H1 (cell line): Measurements from ENCODE around the gene CAT. TPM values are rescaled to one million over a fixed set of nuclear protein-coding genes. Genes with fewer than 3 reads are reported as not detected.

Experiments used
- CTCF ChIA-PET: fragments of 300-600 bp; sonication (Branson Sonifier 250); formaldehyde crosslinking; loops from one replicate; lab custom pipeline; 2021; ENCODE audit not compliant: partially characterized antibody; lab: Charles Lee
- POLR2A ChIA-PET: fragments of 300-600 bp; sonication (Branson Sonifier 250); formaldehyde crosslinking; loops from one replicate; lab custom pipeline; 2021; ENCODE audit warnings: inconsistent platforms; ENCODE audit not compliant: partially characterized antibody; lab: Charles Lee
- DNase-seq, 2 experiments: peaks; one replicate each; pipeline versions ENCODE4 v3.0.0 to v3.0.0-alpha.2; 2010 to 2022; ENCODE audit warnings: low spot score in 2 of 2, low read depth in 1 of 2, mixed read lengths in 1 of 2
- FAIRE-seq: peaks from 2 replicates; lab custom pipeline; 2011; peaks lifted over from hg19 to GRCh38; lab: Jason Lieb, UNC
- H2AFZ ChIP-seq: 2 replicates; pipeline ENCODE4 v1.8.1; 2012; ENCODE audit warnings: low read length, inconsistent platforms
- H2AK5ac ChIP-seq: 2 replicates; pipeline ENCODE4 v1.6.1; 2013; ENCODE audit warnings: low read depth, low read length
- H2BK120ac ChIP-seq: replicated peaks from 2 replicates; pipeline ENCODE3; 2013; ENCODE audit warnings: low read depth, low read length, inconsistent platforms
- H2BK12ac ChIP-seq: 2 replicates; pipeline ENCODE4 v1.6.1; 2013; ENCODE audit warnings: low read depth, low read length
- H2BK15ac ChIP-seq: 2 replicates; pipeline ENCODE4 v1.6.1; 2013; ENCODE audit warnings: low read length
- H2BK20ac ChIP-seq: 2 replicates; pipeline ENCODE4 v1.6.1; 2013; ENCODE audit warnings: low read length
- H2BK5ac ChIP-seq: 2 replicates; pipeline ENCODE4 v1.6.1; 2013; ENCODE audit warnings: low read depth, low read length
- H3K14ac ChIP-seq: 2 replicates; pipeline ENCODE4 v1.6.1; 2013; ENCODE audit warnings: inconsistent platforms; ENCODE audit not compliant: insufficient read length
- H3K18ac ChIP-seq: 2 replicates; pipeline ENCODE4 v1.6.1; 2013; ENCODE audit warnings: low read length; ENCODE audit errors: extremely low read depth
- H3K23ac ChIP-seq: 2 replicates; pipeline ENCODE4 v1.6.1; 2013; ENCODE audit warnings: inconsistent platforms; ENCODE audit not compliant: insufficient read length
- H3K23me2 ChIP-seq: 2 replicates; pipeline ENCODE4 v1.6.1; 2013; ENCODE audit warnings: low read depth, low read length
- H3K27ac ChIP-seq: 2 replicates; pipeline ENCODE4 v1.6.1; 2011; ENCODE audit warnings: low read depth, low read length, inconsistent platforms
- H3K27me3 ChIP-seq, 4 experiments: replicated peaks in 1 of 4; 1 replicate in 1 of 4; 2 replicates in 3 of 4; pipeline versions ENCODE4 v1.6.1 to v1.8.1; 2011 to 2013; ENCODE audit warnings: low read length in 3 of 4, mild to moderate bottlenecking in 3 of 4, inconsistent platforms in 2 of 4, mixed read lengths in 2 of 4, moderate library complexity in 1 of 4; ENCODE audit not compliant: control insufficient read depth in 3 of 4, insufficient read depth in 3 of 4; ENCODE audit errors: extremely low read depth in 1 of 4
- H3K36me3 ChIP-seq, 4 experiments: 2 replicates each; pipeline versions ENCODE4 v1.6.1 to v1.8.1; 2011 to 2013; ENCODE audit warnings: mild to moderate bottlenecking in 4 of 4, low read length in 3 of 4, moderate library complexity in 2 of 4, control low read depth in 1 of 4, inconsistent platforms in 1 of 4; ENCODE audit not compliant: insufficient read depth in 4 of 4, control insufficient read depth in 2 of 4
- H3K4ac ChIP-seq: replicated peaks from 2 replicates; pipeline ENCODE3; 2013; ENCODE audit warnings: low read length, low read depth, mixed read lengths, inconsistent platforms; ENCODE audit not compliant: insufficient read length
- H3K4me1 ChIP-seq, 4 experiments: replicated peaks in 1 of 4; 1 replicate in 1 of 4; 2 replicates in 3 of 4; pipeline versions ENCODE4 v1.6.1 to v1.8.1; 2011 to 2013; ENCODE audit warnings: low read length in 3 of 4, inconsistent platforms in 2 of 4, mixed read lengths in 1 of 4; ENCODE audit not compliant: insufficient read depth in 4 of 4, control insufficient read depth in 3 of 4
- H3K4me2 ChIP-seq, 2 experiments: 2 replicates each; pipeline versions ENCODE4 v1.6.1 to v1.8.1; 2011 to 2013; ENCODE audit warnings: low read depth in 2 of 2, low read length in 2 of 2, control low read depth in 1 of 2, inconsistent platforms in 1 of 2, mild to moderate bottlenecking in 1 of 2; ENCODE audit not compliant: insufficient read depth in 1 of 2
- H3K4me3 ChIP-seq, 4 experiments: fragments of 200-600, 300-600 bp in 1 of 4; sonication (generic), shearing (Covaris generic), sonication (Bioruptor Twin) in 1 of 4; 2 replicates each; pipeline versions ENCODE4 v1.5.1 to v1.8.1; 2011 to 2016; ENCODE audit warnings: low read length in 4 of 4, low read depth in 3 of 4, control low read depth in 2 of 4, inconsistent platforms in 2 of 4, mild to moderate bottlenecking in 2 of 4, mixed read lengths in 1 of 4, moderate library complexity in 1 of 4; ENCODE audit not compliant: insufficient read depth in 2 of 4; ENCODE audit errors: extremely low read depth in 1 of 4
- H3K56ac ChIP-seq: replicated peaks from 2 replicates; pipeline ENCODE3; 2013; ENCODE audit warnings: low read depth, mild to moderate bottlenecking, mixed read lengths, low read length, inconsistent platforms; ENCODE audit not compliant: insufficient read length
- H3K79me1 ChIP-seq: 2 replicates; pipeline ENCODE4 v1.6.1; 2013; ENCODE audit warnings: low read depth, low read length, control low read depth
- H3K79me2 ChIP-seq, 2 experiments: 2 replicates each; pipeline versions ENCODE4 v1.6.1 to v1.8.1; 2012 to 2013; ENCODE audit warnings: low read length in 2 of 2, mild to moderate bottlenecking in 2 of 2, inconsistent platforms in 1 of 2; ENCODE audit not compliant: insufficient read depth in 2 of 2, control insufficient read depth in 1 of 2
- H3K9ac ChIP-seq, 4 experiments: replicated peaks in 1 of 4; 1 replicate in 1 of 4; 2 replicates in 3 of 4; pipeline versions ENCODE4 v1.6.1 to v1.8.1; 2011 to 2013; ENCODE audit warnings: low read depth in 3 of 4, low read length in 3 of 4, control low read depth in 2 of 4, mild to moderate bottlenecking in 2 of 4, moderate library complexity in 2 of 4, inconsistent platforms in 1 of 4; ENCODE audit errors: extremely low read depth in 1 of 4
- H3K9me3 ChIP-seq, 2 experiments: 2 replicates each; pipeline versions ENCODE4 v1.6.1 to v1.8.1; 2012 to 2013; ENCODE audit warnings: mild to moderate bottlenecking in 2 of 2, moderate library complexity in 2 of 2, control low read depth in 1 of 2, inconsistent platforms in 1 of 2, low read depth in 1 of 2, low read length in 1 of 2, mixed read lengths in 1 of 2; ENCODE audit not compliant: insufficient read depth in 2 of 2
- H4K20me1 ChIP-seq, 2 experiments: replicated peaks in 1 of 2; 2 replicates each; pipeline versions ENCODE3 to v1.8.1; 2011 to 2013; ENCODE audit warnings: inconsistent platforms in 2 of 2, low read length in 2 of 2, mild to moderate bottlenecking in 1 of 2; ENCODE audit not compliant: insufficient read depth in 2 of 2, control insufficient read depth in 1 of 2
- H4K5ac ChIP-seq: 2 replicates; pipeline ENCODE4 v1.6.1; 2013; ENCODE audit warnings: low read length, low read depth, mixed read lengths, inconsistent platforms; ENCODE audit not compliant: insufficient read length
- H4K8ac ChIP-seq: 2 replicates; pipeline ENCODE4 v1.8.0; 2013; ENCODE audit warnings: mild to moderate bottlenecking, moderate library complexity, low read length, inconsistent platforms; ENCODE audit not compliant: insufficient read depth; ENCODE audit errors: extremely low read depth
- H4K91ac ChIP-seq: replicated peaks from 2 replicates; pipeline ENCODE3; 2013; ENCODE audit warnings: low read length, mixed read lengths, inconsistent platforms; ENCODE audit not compliant: insufficient read length
- ATF3 ChIP-seq: IDR thresholded peaks from 2 replicates; pipeline ENCODE4 v1.6.1; 2011; ENCODE audit warnings: low read depth, mild to moderate bottlenecking, low read length; ENCODE audit not compliant: insufficient read depth
- BACH1 ChIP-seq: IDR thresholded peaks from 2 replicates; pipeline ENCODE4 v1.6.1; 2012; ENCODE audit warnings: low read length, improper control_type of control experiment
- HDAC2 ChIP-seq, 2 experiments: fragments of 300-600 bp in 1 of 2; sonication (generic) in 1 of 2; IDR thresholded peaks; 2 replicates each; pipeline ENCODE4 v1.6.1; 2011 to 2012; ENCODE audit warnings: low read depth in 2 of 2, low read length in 2 of 2, mild to moderate bottlenecking in 2 of 2, moderate library complexity in 2 of 2, borderline replicate concordance in 1 of 2, inconsistent platforms in 1 of 2
- KDM1A ChIP-seq: fragments of 200-600, 300-600 bp; sonication (generic); IDR thresholded peaks from 2 replicates; pipeline ENCODE4 v1.7.1; 2016; ENCODE audit warnings: mild to moderate bottlenecking, low read length, borderline replicate concordance
- POLR2AphosphoS5 ChIP-seq: IDR thresholded peaks from 2 replicates; pipeline ENCODE4 v1.6.1; 2011; ENCODE audit warnings: low read depth, low read length
- RAD21 ChIP-seq, 2 experiments: IDR thresholded peaks in 1 of 2; conservative IDR thresholded peaks in 1 of 2; 2 replicates each; pipeline ENCODE4 v1.6.1; 2011; ENCODE audit warnings: low read depth in 2 of 2, low read length in 2 of 2, improper control_type of control experiment in 1 of 2, inconsistent platforms in 1 of 2, mild to moderate bottlenecking in 1 of 2, moderate library complexity in 1 of 2
- whole genome bisulfite sequencing, 2 experiments: shearing (Covaris generic) in 1 of 2; methylation state at CpG; one replicate each; pipeline versions ENCODE4 v1.1.6 to v1.1.7; 2013 to 2015; ENCODE audit warnings: low lambda C conversion rate in 2 of 2, mixed read lengths in 2 of 2, inconsistent platforms in 1 of 2, low coverage in 1 of 2, missing lambda C conversion rate in 1 of 2; ENCODE audit not compliant: insufficient replicate concordance in 2 of 2, insufficient coverage in 1 of 2, insufficient read length in 1 of 2; ENCODE audit errors: extremely low coverage in 1 of 2, missing lambda C conversion rate in 1 of 2; 5-methylcytosine and 5-hydroxymethylcytosine counted together
- polyA plus RNA-seq, 7 experiments: library from polyadenylated mRNA; depleted of rRNA in 3 of 7; stranded (reverse) in 5 of 7; unstranded in 2 of 7; fragments of >200 nt in 5 of 7; fragments of 200-250 nt in 2 of 7; gene quantifications; 1 replicate in 5 of 7; 2 replicates in 1 of 7; 4 replicates in 1 of 7; pipeline versions ENCODE4 v1.2.1 to v1.2.3, GENCODE V29; 2011 to 2013; ENCODE audit warnings: missing spikeins in 2 of 7, mixed read lengths in 2 of 7
- total RNA-seq: library from RNA; stranded (reverse); fragmentation: NEBNext Ultra II Directional; extraction: Animal tissue kit (Norgen Biotek cat#: 25700); gene quantifications from 2 replicates; pipeline ENCODE4 v1.2.1, GENCODE V29; 2021
- TF ChIP-seq, protein P1 (sequence below), 3 experiments: IDR thresholded peaks; 1 replicate in 2 of 3; 2 replicates in 1 of 3; pipeline versions ENCODE4 v1.5.1 to v1.6.1; 2011; ENCODE audit warnings: low read length in 3 of 3, mild to moderate bottlenecking in 3 of 3, inconsistent platforms in 2 of 3, low read depth in 1 of 3, moderate library complexity in 1 of 3; ENCODE audit not compliant: insufficient read depth in 1 of 3; ENCODE audit errors: control extremely low read depth in 1 of 3

Gene CAT
- total and polyA plus RNA-seq, 2 of the 8 experiments (the other 6 are each of a cell fraction or from before 2014, with no cell fraction given): 9.6 to 15.0 TPM

DNA sequence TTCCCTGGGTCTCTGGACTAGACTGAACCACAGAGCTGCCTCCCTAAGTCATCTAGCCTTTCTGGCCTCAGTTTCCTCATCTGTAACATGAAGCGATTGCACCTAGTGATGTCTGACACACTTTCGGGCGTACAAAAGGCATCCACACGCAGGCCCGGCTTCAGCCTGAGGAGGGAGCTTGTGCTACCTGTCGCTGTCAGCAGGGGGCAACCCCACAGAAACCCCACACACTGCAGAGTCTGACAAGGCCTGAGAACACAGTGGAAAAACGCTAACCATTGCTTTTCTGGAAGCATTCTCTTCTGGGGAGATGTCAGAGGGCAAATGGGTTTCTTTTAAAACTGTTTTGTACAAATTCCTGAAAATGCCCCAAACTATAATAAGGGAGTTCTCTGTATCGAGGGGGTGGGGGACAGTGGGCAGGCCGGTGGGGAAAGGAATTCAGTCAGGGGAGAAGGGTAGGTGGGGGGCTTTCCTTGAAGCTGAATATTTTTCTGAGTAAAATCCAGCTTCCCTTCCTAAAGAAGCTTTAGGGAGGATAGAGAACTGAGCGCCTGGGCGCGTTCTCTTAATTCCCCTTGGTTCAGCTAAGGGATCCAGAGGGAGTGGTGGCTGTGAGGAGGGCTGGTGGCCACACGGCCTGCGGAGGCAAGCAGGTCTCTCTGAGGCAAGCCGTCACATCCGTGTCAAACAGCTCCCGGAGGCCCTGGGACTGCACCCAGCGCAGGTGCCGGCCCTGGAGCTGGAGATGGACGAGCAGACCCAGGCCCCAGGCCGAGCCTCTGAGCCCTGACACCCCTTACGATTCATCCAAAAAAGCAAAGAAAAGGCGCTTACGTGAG, 74.3 kb downstream of the CAT start:
- Histone ChIP-seq H2BK5ac (no peak overlapping the region), H3K18ac (no peak overlapping the region), H3K14ac (no peak overlapping the region), H3K79me1 (no peaks in the 10 kb centered on the region), H2BK12ac (no peak overlapping the region), H2BK15ac (no peak overlapping the region), H2AK5ac (no peak overlapping the region), H3K23ac (no peak overlapping the region), H3K4me3 (no peak overlapping the region), H4K91ac (no peak overlapping the region), H3K79me2 (no peaks in the 10 kb centered on the region), H4K8ac (no peak overlapping the region), H3K4me2 (no peak overlapping the region), H3K56ac (no peak overlapping the region), H4K20me1 (no peaks in the 10 kb centered on the region), H3K4me1 (peaks cover 0 to 9% (median 5%) of the 10 kb centered on the region in 4 experiments; a peak in 4 of 7 replicates), H3K4ac (no peak overlapping the region), H3K9ac (no peak overlapping the region), H3K27ac (no peak overlapping the region), H2BK20ac (no peak overlapping the region), H2AFZ (peak overlapping the region; percentile 55; the same call in 1 of the 2 replicates), H2BK120ac (no peak overlapping the region), H3K36me3 (no peaks in the 10 kb centered on the region), H3K27me3 (no peaks in the 10 kb centered on the region), H3K23me2 (no peaks in the 10 kb centered on the region), H3K9me3 (no peaks in the 10 kb centered on the region), H4K5ac (no peak overlapping the region)
- CTCF ChIA-PET: interaction anchor here (0.7 to 5.5 kb wide), 40 partner anchors 8 to 881 kb away, joined by 3 to 72 read pairs (median 5); no protein-coding TSS in a partner anchor
- DNase-seq (peak; percentile 54 to 78), FAIRE-seq (peak; percentile 36)
- POLR2A ChIA-PET: interaction anchor here (0.7 kb wide), 1 partner anchor 544 kb away, joined by 3 read pairs; no protein-coding TSS in a partner anchor
- 78% methylated on average over 23 of the region's 24 CpGs; no CpG with 5 or more reads in 1 of the 2 experiments for WGBS, 2 experiments
- TF ChIP-seq HDAC2 (IDR thresholded peaks at IDR 0.05; ENCODE audit: borderline replicate concordance in 1 of 2, low read depth in 2 of 2, low read length in 2 of 2): peak in 1 of 2 experiments; percentile 86; a peak in 2 of 4 replicates
- TF ChIP-seq, protein P1, sequence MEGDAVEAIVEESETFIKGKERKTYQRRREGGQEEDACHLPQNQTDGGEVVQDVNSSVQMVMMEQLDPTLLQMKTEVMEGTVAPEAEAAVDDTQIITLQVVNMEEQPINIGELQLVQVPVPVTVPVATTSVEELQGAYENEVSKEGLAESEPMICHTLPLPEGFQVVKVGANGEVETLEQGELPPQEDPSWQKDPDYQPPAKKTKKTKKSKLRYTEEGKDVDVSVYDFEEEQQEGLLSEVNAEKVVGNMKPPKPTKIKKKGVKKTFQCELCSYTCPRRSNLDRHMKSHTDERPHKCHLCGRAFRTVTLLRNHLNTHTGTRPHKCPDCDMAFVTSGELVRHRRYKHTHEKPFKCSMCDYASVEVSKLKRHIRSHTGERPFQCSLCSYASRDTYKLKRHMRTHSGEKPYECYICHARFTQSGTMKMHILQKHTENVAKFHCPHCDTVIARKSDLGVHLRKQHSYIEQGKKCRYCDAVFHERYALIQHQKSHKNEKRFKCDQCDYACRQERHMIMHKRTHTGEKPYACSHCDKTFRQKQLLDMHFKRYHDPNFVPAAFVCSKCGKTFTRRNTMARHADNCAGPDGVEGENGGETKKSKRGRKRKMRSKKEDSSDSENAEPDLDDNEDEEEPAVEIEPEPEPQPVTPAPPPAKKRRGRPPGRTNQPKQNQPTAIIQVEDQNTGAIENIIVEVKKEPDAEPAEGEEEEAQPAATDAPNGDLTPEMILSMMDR (IDR thresholded peaks at IDR 0.05; ENCODE audit: control extremely low read depth in 1 of 3, insufficient read depth in 1 of 3, low read depth in 1 of 3, low read length in 3 of 3): peak; percentile 87 to 95 (median 89)
- TF ChIP-seq BACH1: peak; percentile 22; the same call in 1 of the 2 replicates
- no peak for TF ChIP-seq ATF3
- peak; percentile 84 for TF ChIP-seq KDM1A
- TF ChIP-seq RAD21 (IDR thresholded peaks at IDR 0.05 in 1 of 2, conservative IDR thresholded peaks at IDR 0.05 in 1 of 2; ENCODE audit: low read depth in 2 of 2, low read length in 2 of 2): peak; percentile 47 to 62
- no peak for TF ChIP-seq POLR2AphosphoS5
